HepG2 (cell line): ENCODE measurements around the gene RHCE. TPM values are rescaled to one million over a fixed set of nuclear protein-coding genes. Genes with fewer than 3 reads are reported as not detected.

Experiments used
- AFF4 ChIP-seq: sonication (generic); formaldehyde crosslinking; IDR thresholded peaks from 2 replicates; pipeline ENCODE4 v1.4.0; 2020; ENCODE audit warnings: missing genetic modification reagents
- ASH2L ChIP-seq: fragments of 300-600, 200-600 bp; sonication (generic); IDR thresholded peaks from 2 replicates; pipeline ENCODE4 v1.7.0; 2017; ENCODE audit warnings: low read depth, mild to moderate bottlenecking, moderate library complexity, mixed read lengths, low read length; ENCODE audit not compliant: insufficient read length
- CREBL2 ChIP-seq: sonication (generic); formaldehyde crosslinking; IDR thresholded peaks from 2 replicates; pipeline ENCODE4 v1.8.1; 2023; ENCODE audit warnings: missing genetic modification reagents, mild to moderate bottlenecking, borderline replicate concordance
- DDIT3 ChIP-seq: sonication (generic); formaldehyde crosslinking; IDR thresholded peaks from 2 replicates; pipeline ENCODE4 v1.4.0; 2020; ENCODE audit warnings: mild to moderate bottlenecking, missing genetic modification reagents
- EZH2 ChIP-seq: conservative IDR thresholded peaks from 2 replicates; pipeline ENCODE4 v1.6.1; 2012; ENCODE audit warnings: mild to moderate bottlenecking, low read depth, low read length, moderate library complexity
- FOXO4 ChIP-seq: sonication (generic); formaldehyde crosslinking; conservative IDR thresholded peaks from 2 replicates; pipeline ENCODE4 v1.8.1; 2023; ENCODE audit warnings: missing genetic modification reagents
- GABPA ChIP-seq, 2 experiments: IDR thresholded peaks; 2 replicates each; pipeline ENCODE4 v1.6.1; 2011 to 2016; ENCODE audit warnings: low read depth in 2 of 2, low read length in 1 of 2, missing biosample characterization in 1 of 2, missing genetic modification characterization in 1 of 2
- KDM6A ChIP-seq: IDR thresholded peaks from 2 replicates; pipeline ENCODE4 v1.6.1; 2016; ENCODE audit warnings: low read depth
- NFIB ChIP-seq: sonication (generic); formaldehyde crosslinking; IDR thresholded peaks from 2 replicates; pipeline ENCODE4 v1.9.0; 2021; ENCODE audit warnings: missing genetic modification reagents, mild to moderate bottlenecking, borderline replicate concordance
- NFRKB ChIP-seq: fragments of 450-650 bp; IDR thresholded peaks from 2 replicates; pipeline ENCODE4 v1.6.1; 2017
- RCOR2 ChIP-seq: IDR thresholded peaks from 2 replicates; pipeline ENCODE4 v1.6.1; 2016; ENCODE audit warnings: missing biosample characterization, missing genetic modification reagents
- SAP130 ChIP-seq: IDR thresholded peaks from 2 replicates; pipeline ENCODE4 v1.6.1; 2016; ENCODE audit warnings: low read depth
- SOX13 ChIP-seq, 3 experiments: fragments of 450-650 bp in 1 of 3; sonication (generic) in 1 of 3; formaldehyde crosslinking in 1 of 3; IDR thresholded peaks in 2 of 3; conservative IDR thresholded peaks in 1 of 3; 2 replicates each; pipeline versions ENCODE4 v1.5.0 to v1.6.1; 2016 to 2020; ENCODE audit warnings: antibody characterized with exemption in 1 of 3, mild to moderate bottlenecking in 1 of 3, missing compliant biosample characterization in 1 of 3, missing genetic modification reagents in 1 of 3, moderate library complexity in 1 of 3
- TMF1 ChIP-seq: sonication (generic); formaldehyde crosslinking; IDR thresholded peaks from 2 replicates; pipeline ENCODE4 v1.8.1; 2022; ENCODE audit warnings: low read depth, missing genetic modification reagents
- ZBTB42 ChIP-seq: sonication (generic); formaldehyde crosslinking; IDR thresholded peaks from 2 replicates; pipeline ENCODE4 v1.5.0; 2020; ENCODE audit warnings: mild to moderate bottlenecking, missing genetic modification reagents
- ZNF280B ChIP-seq: sonication (generic); formaldehyde crosslinking; IDR thresholded peaks from 2 replicates; pipeline ENCODE4 v1.5.0; 2020; ENCODE audit warnings: missing genetic modification reagents, mild to moderate bottlenecking, borderline replicate concordance
- ZNF580 ChIP-seq: IDR thresholded peaks from 2 replicates; pipeline ENCODE4 v1.6.1; 2016; ENCODE audit warnings: low read depth, borderline replicate concordance
- ZNF691 ChIP-seq: sonication (generic); formaldehyde crosslinking; IDR thresholded peaks from 2 replicates; pipeline ENCODE4 v1.4.0; 2020; ENCODE audit warnings: missing genetic modification reagents, low read depth, mild to moderate bottlenecking, borderline replicate concordance
- ZNF878 ChIP-seq: sonication (generic); formaldehyde crosslinking; IDR thresholded peaks from 2 replicates; pipeline ENCODE4 v1.8.1; 2023; ENCODE audit warnings: mild to moderate bottlenecking, missing genetic modification reagents, moderate library complexity
- polyA plus RNA-seq, 8 experiments: library from polyadenylated mRNA; depleted of rRNA in 3 of 8; stranded (reverse) in 7 of 8; unstranded in 1 of 8; fragments of >200 nt; fragmentation: Illumina TruSeq in 4 of 8; extraction: Trizol in 4 of 8; gene quantifications; 2 replicates each; pipeline versions ENCODE4 v1.2.1 to v1.2.3, GENCODE V29; 2011 to 2016; ENCODE audit warnings: low read depth in 4 of 8, missing spikeins in 1 of 8, mixed read lengths in 1 of 8; ENCODE audit not compliant: insufficient read depth in 1 of 8
- total RNA-seq, 5 experiments: library from RNA; depleted of rRNA; stranded (reverse); fragments of >200 nt; fragmentation: Illumina TruSeq; extraction: Trizol; gene quantifications; 2 replicates each; pipeline ENCODE4 v1.2.3, GENCODE V29; 2016; ENCODE audit warnings: low read depth in 1 of 5

The RHCE gene
- total and polyA plus RNA-seq, 2 of the 13 experiments (the other 11 are each of a cell fraction or from before 2014, with no cell fraction given) = 0.30 TPM; not detected in 1

GRCh38 chr1:25430967-25431881 lies 10.6 kb upstream of the RHCE start (continued):
- TF ChIP-seq ZNF691 = no peak
- no peak for TF ChIP-seq DDIT3 (CRISPR knock-in tag)
- TF ChIP-seq AFF4 (CRISPR knock-in tag) = no peak
- no peak for TF ChIP-seq ZBTB42 (CRISPR knock-in tag)
- no peak; the same call in 1 of the 2 replicates for TF ChIP-seq SAP130 (CRISPR knock-in tag)
- TF ChIP-seq CREBL2 (CRISPR knock-in tag) = no peak
- TF ChIP-seq GABPA (IDR thresholded peaks at IDR 0.05; ENCODE audit: low read depth, low read length) = 0 out of 2 replicates have a peak, but pooled peaks have one; percentile 3
- TF ChIP-seq GABPA (CRISPR knock-in tag; IDR thresholded peaks at IDR 0.05; ENCODE audit: low read depth) = no peak
- TF ChIP-seq ASH2L = peak; percentile 57
- no peak for TF ChIP-seq KDM6A (CRISPR knock-in tag)
- TF ChIP-seq TMF1 (CRISPR knock-in tag) = peak; percentile 55; the same call in 1 of the 2 replicates
- TF ChIP-seq NFIB (CRISPR knock-in tag) = no peak
- TF ChIP-seq NFRKB = no peak
- no peak for TF ChIP-seq SOX13 (IDR thresholded peaks at IDR 0.05)
- no peak for TF ChIP-seq SOX13 (CRISPR knock-in tag; conservative IDR thresholded peaks at IDR 0.05 in 1 of 2, IDR thresholded peaks at IDR 0.05 in 1 of 2)
- TF ChIP-seq ZNF280B (CRISPR knock-in tag) = no peak
- no peak for TF ChIP-seq EZH2
- 0 out of 2 replicates have a peak, but pooled peaks have one; percentile 88 for TF ChIP-seq FOXO4 (CRISPR knock-in tag)
- TF ChIP-seq ZNF878 (CRISPR knock-in tag) = no peak
- TF ChIP-seq ZNF580 (CRISPR knock-in tag) = no peak
- TF ChIP-seq RCOR2 (CRISPR knock-in tag) = no peak
